NCI-H2196 treated with DMSO at 0.1 percent for 48 hours (cell line): Measurements from ENCODE around the gene LTA.

ENCODE experiments used
- DNase-seq: peaks from one replicate; lab custom pipeline; 2025; ENCODE audit not compliant: unreplicated experiment; lab: John Stamatoyannopoulos, UW

LTA gene

DNA sequence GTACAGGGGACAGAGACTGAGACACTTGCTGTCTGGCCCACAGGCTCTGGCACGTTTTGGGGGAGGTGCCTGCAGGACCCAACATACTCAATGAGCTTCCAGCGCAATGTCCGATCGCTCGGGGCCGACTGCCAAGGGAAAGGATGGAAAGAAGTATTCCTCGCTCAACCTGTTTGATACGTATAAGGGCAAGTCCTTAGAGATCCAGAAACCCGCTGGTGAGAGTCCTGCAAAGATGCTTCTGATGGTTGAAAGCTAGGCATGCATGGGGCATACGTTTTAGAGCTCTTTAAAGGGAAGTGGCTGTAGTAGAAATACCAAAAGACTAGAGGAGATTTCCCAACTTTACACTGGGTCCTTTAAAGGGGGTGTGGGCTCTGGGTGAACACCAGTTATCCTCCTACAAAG is 50.6 kb downstream of the LTA start:
- no peak for DNase-seq
